IPS DF 19.7 (cell line): ENCODE results near the gene AS3MT.
"Not testable (repeated sequence)": the region's sequence is repeated elsewhere in the genome, so short reads cannot be mapped to it uniquely, and the experiment has no call there.

Experiments
- DNase-seq: peaks from one replicate; pipeline ENCODE4 v3.0.0-alpha.2; 2013; ENCODE audit warnings: low read depth, low spot score

The AS3MT gene, protein sequence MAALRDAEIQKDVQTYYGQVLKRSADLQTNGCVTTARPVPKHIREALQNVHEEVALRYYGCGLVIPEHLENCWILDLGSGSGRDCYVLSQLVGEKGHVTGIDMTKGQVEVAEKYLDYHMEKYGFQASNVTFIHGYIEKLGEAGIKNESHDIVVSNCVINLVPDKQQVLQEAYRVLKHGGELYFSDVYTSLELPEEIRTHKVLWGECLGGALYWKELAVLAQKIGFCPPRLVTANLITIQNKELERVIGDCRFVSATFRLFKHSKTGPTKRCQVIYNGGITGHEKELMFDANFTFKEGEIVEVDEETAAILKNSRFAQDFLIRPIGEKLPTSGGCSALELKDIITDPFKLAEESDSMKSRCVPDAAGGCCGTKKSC

GRCh38 chr10:102869258-102870198 lies at the start of gene AS3MT:
AS3MT (plus strand) TSS chr10:102869470; CDS start chr10:102869593, 123 bp downstream.
- no peak for DNase-seq

DNA sequence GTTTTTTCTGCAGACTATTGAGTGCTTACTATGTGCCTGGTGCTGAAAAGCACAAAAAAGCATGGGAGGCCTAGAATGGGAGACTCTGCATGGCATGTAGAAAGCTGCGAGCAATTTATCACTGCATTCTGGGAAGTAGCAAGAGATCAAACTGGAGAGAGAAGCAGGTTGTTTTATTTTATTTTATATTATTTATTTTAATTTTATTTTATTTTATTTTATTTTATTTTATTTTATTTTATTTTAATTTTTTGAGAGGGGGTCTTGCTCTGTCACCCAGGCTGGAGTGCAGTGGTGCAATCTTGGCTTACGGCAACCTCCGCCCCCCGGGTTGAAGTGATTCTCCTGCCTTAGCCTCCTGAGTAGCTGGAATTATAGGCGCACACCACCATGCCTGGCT lies 49.3 kb upstream of the AS3MT start:
- not testable (repeated sequence) for DNase-seq

DNA sequence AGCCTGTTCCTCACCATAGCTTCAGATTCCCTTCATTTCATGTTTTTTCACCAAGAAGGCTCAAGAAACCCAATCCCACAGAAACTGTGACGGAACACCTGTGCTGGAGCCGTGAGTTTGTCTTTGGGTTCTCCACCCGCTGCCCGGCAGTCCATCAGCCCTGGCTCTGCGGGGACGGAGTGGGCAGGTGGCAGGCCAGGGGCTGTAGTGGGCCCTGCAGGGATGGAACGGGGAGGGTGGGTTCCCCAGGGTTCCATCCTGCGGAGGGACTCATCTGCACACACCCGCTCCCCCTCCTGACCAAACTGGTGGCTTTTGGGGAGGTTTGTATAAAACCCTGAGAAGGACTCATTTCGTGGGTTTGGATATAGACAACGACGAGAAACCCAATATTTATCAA lies 47.0 kb upstream of the AS3MT start:
- no peak for DNase-seq

- no peak for DNase-seq
Observed at GRCh38 chr10:102824664-102825063, 44.6 kb upstream of the AS3MT start.

GRCh38 chr10:102826148-102826796 lies 43.0 kb upstream of the AS3MT start:
- DNase-seq = no peak

- DNase-seq = no peak
Observed at GRCh38 chr10:102827597-102827975, 41.7 kb upstream of the AS3MT start.

- DNase-seq = no peak
Observed at GRCh38 chr10:102831322-102832071, 37.8 kb upstream of the AS3MT start.

DNA sequence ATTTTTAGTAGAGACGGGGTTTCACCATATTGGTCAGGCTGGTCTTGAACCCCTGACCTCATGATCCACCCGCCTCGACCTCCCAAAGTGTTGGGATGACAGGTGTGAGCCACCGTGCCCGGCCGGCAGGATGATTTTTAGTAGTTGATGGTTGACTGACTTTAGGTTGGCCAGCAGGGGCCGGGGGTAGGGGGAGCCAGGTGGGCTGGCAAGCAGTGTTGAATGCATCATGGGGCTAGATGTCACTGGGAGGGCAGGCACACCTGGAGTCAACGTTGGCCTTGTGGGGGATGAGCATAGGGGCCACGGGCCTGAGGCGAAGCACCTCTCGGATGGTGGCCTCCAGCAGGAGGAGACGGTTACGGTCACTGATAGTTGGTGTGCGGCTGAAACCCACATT lies 37.0 kb upstream of the AS3MT start:
- DNase-seq = no peak

DNA sequence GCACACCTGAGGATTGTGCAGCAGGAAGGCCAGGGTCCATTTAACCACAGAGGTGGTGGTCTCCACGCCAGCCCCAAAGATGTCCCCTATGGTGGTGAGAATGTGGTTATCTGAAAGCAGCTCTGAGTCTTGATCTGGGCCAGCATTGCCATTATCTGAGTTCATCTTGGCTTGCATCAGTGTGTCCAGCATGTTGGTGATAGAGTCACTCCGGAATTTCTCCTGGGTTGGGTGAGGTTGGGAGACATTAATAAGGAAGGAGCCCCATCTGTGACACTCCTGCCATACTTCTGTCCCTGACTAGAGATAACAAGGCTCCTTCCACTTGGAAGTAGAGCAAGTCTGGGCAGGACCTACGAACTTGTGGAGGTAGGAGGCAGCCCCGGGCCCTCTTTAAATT lies 36.3 kb upstream of the AS3MT start:
- DNase-seq = no peak

- no peak for DNase-seq
Observed at GRCh38 chr10:102834143-102834542, 35.1 kb upstream of the AS3MT start.

GRCh38 chr10:102835007-102835482 lies 34.2 kb upstream of the AS3MT start:
- peak; percentile 47 for DNase-seq

DNA sequence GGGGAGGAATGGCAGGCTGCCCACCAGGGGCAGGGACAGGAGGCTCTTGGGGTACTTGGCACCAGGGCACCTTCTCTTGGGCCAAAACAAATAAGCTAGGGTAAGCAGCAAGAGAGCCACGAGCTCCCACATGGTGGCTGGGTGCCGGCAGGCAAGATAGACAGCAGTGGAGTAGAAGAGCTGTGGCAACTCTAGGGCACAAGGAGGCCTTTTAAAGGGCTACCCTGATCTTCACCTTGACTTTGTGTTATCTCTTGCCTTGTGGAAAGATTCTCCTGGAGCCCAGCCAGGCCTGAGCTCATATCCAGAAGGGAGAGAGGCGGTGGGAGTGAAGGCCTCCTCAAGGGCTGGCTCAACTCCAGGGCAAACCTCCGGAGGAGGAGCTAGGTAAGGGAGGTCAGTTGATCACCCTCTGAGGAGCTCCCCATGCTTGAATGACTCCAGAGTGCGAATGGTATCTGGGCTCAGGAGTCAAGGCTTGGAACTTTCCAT lies 32.0 kb upstream of the AS3MT start, which contains the start of gene CYP17A1:
Gene CYP17A1, minus strand, starts transcription at position 184 of the 492 bp plus-strand sequence. Its CDS starts 52 bp downstream, at position 132.
- no peak for DNase-seq

DNA sequence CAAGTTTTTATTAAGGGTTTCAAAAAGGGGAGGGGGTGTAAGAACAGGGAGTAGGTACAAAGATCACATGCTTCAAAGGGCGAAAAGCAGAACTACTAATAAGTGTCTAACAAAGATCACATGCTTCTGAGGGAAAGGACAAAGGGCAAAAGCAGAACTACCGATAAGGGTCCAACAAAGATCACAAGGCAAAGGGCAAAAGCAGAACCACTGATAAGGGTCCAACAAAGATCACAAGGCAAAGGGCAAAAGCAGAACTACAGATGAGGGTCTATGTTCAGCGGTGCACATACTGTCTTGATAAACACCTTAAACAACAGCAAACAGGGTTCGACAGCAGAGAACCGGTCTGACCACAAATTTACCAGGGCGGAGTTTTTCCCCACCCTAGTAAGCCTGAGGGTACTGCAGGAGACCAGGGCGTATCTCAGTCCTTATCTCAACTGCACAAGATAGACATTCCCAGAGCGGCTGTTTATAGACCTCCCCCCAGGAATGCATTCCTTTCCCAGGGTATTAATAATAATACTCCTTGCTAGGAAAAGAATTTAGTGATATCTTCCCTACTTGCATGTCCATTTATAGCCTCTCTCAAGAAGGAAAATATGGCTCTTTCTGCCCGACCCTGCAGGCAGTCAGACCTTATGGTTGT lies 30.9 kb upstream of the AS3MT start:
- not testable (repeated sequence) for DNase-seq

DNA sequence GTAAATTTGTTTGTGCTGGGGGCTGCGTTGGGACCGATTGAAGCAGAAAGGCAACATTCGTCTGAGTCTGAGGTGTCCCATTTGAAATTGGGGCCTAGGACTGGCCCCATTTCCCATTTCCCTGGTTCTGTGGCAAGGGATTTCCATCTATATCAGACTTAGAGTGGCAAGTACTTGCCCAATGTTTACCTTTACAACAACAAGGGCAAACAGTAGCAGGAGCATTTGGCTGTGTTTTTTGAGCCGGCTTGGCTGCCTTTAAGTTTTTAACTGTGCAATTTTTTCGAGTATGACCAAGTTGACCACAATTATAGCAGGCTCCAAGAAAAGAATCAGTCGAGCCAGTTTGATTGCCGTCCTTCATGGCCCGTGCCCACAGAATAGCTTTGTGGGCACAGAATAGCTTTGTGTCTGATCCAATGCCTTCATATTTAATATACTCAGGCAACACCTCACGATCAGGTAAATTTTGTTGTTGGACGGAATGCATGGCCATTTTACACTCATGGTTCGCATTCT lies 27.4 kb upstream of the AS3MT start:
- DNase-seq = no peak

GRCh38 chr10:102843139-102843538 lies 26.1 kb upstream of the AS3MT start:
- DNase-seq = not testable (repeated sequence)

- not testable (repeated sequence) for DNase-seq
Observed at GRCh38 chr10:102844190-102844776, 25.0 kb upstream of the AS3MT start.

DNA sequence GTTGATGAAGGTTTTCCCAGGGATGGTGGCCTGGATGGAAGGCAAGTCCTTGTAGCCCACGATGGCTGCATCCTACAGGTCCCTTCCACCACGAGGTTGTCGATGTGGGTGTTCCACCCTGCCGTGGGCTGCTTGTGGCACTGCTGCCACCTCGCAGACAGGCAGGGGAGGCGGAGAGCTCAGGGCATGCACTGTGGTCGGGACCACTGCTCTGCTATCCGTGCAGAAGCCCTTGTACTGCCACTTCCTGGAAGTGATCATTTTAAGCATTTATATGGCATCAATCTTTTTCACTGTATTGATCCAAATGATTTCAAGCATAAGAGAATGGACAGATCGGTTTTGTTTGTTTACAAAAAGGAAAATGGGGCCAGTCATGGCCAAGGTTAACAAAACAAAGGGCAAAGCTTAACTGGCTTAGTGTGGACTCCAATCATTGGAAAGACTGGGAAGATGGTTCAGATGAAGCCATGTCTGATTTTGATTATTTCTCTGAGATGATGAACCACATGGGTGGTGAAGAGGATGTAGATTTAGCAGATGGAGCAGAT lies 23.8 kb upstream of the AS3MT start:
- no peak for DNase-seq

DNA sequence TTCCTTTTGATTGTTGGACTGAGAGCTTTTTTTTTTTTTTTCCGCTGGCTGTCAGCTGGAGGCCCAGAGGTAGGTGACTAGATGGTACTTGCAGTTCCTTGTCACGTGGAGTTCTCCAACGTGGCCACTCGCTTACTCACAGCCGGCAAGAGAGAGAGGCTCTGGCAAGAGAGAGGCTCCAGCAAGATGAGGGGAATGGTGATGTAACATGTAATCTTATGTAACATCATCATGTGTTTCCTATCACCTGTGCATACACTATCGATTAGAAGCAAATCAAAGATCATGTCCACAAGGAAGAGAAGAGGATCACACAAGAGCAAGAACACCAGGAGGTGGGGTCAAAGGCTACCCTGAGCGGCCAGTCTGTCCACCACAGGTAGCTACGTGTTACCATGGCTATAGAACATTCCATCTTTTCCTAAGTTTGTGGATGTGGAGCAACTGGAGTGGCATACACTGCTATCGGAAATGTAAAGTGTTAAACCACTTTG lies 19.2 kb upstream of the AS3MT start:
- no peak for DNase-seq

DNA sequence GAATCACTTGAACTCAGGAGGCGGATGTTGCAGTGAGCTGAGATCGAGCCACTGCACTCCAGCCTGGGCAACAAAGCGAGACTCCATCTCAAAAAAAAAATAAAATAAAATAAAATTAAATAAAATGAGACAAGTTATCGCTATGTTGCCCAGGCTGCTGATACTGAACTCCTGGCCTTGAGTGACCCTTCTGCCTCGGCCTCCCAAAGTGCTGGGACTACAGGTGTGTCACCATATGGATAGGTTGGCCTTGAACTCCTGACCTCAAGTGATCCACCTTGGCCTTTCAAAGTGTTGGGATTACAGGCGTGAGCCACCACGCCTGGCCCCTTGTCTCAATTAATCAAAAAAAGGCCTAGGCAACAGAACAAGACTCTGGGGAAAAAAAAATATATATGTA lies 16.0 kb upstream of the AS3MT start:
- not testable (repeated sequence) for DNase-seq
